H1 (cell line): ENCODE data around the gene SLC6A17. TPM values are rescaled to one million over a fixed set of nuclear protein-coding genes. Genes with fewer than 3 reads are reported as not detected.

Source experiments
- BCL11A ChIP-seq, 2 experiments: IDR thresholded peaks; one replicate each; pipeline ENCODE4 v1.6.1; 2011; ENCODE audit warnings: low read depth in 2 of 2, low read length in 2 of 2, mild to moderate bottlenecking in 2 of 2
- EP300 ChIP-seq, 2 experiments: IDR thresholded peaks; 1 replicate in 1 of 2; 2 replicates in 1 of 2; pipeline ENCODE4 v1.6.1; 2011 to 2012; ENCODE audit warnings: low read depth in 2 of 2, low read length in 2 of 2, mild to moderate bottlenecking in 2 of 2, borderline replicate concordance in 1 of 2, inconsistent platforms in 1 of 2, moderate library complexity in 1 of 2
- EZH2 ChIP-seq: fragments of 200-600 bp; sonication (generic); IDR thresholded peaks from 2 replicates; pipeline ENCODE4 v1.7.1; 2012; ENCODE audit warnings: low read depth, mild to moderate bottlenecking, moderate library complexity, low read length, inconsistent platforms; ENCODE audit not compliant: severe bottlenecking
- MAFK ChIP-seq: IDR thresholded peaks from 2 replicates; pipeline ENCODE4 v1.6.1; 2012; ENCODE audit warnings: low read depth, mild to moderate bottlenecking, improper control_type of control experiment, low read length
- NRF1 ChIP-seq: IDR thresholded peaks from 2 replicates; pipeline ENCODE4 v1.6.1; 2011; ENCODE audit warnings: mild to moderate bottlenecking, low read depth, low read length, improper control_type of control experiment
- RXRA ChIP-seq: IDR thresholded peaks from 2 replicates; pipeline ENCODE4 v1.6.1; 2011; ENCODE audit warnings: low read depth, mild to moderate bottlenecking, low read length, moderate library complexity; ENCODE audit not compliant: insufficient read depth
- TAF1 ChIP-seq: IDR thresholded peaks from 2 replicates; pipeline ENCODE4 v1.6.1; 2011; ENCODE audit warnings: mild to moderate bottlenecking, low read depth, low read length
- TBP ChIP-seq: IDR thresholded peaks from 2 replicates; pipeline ENCODE4 v1.6.1; 2011; ENCODE audit warnings: low read depth, low read length, improper control_type of control experiment
- polyA plus RNA-seq, 7 experiments: library from polyadenylated mRNA; depleted of rRNA in 3 of 7; stranded (reverse) in 5 of 7; unstranded in 2 of 7; fragments of >200 nt in 5 of 7; fragments of 200-250 nt in 2 of 7; gene quantifications; 1 replicate in 5 of 7; 2 replicates in 1 of 7; 4 replicates in 1 of 7; pipeline versions ENCODE4 v1.2.1 to v1.2.3, GENCODE V29; 2011 to 2013; ENCODE audit warnings: missing spikeins in 2 of 7, mixed read lengths in 2 of 7
- total RNA-seq: library from RNA; stranded (reverse); fragmentation: NEBNext Ultra II Directional; extraction: Animal tissue kit (Norgen Biotek cat#: 25700); gene quantifications from 2 replicates; pipeline ENCODE4 v1.2.1, GENCODE V29; 2021

SLC6A17 gene
- total and polyA plus RNA-seq, 2 of the 8 experiments (the other 6 are each of a cell fraction or from before 2014, with no cell fraction given), result 0.15 to 0.28 TPM

GRCh38 chr1:110112143-110112542, 38.2 kb upstream of the SLC6A17 start, which contains the start of gene UBL4B (continued):
- TF ChIP-seq MAFK, result no peak
- no peak for TF ChIP-seq EP300 (IDR thresholded peaks at IDR 0.05; ENCODE audit: borderline replicate concordance in 1 of 2, low read depth in 2 of 2, low read length in 2 of 2)
- TF ChIP-seq NRF1, result no peak
- no peak for TF ChIP-seq BCL11A (IDR thresholded peaks at IDR 0.05; ENCODE audit: low read depth in 2 of 2, low read length in 2 of 2)
- TF ChIP-seq TAF1, result no peak
- TF ChIP-seq EZH2, result no peak
- no peak for TF ChIP-seq RXRA
- no peak for TF ChIP-seq TBP
